PC-9 (cell line): ENCODE results near the gene AHDC1.

ENCODE experiments used
- EZH2 ChIP-seq: fragments of 200-600 bp; sonication (generic); IDR thresholded peaks from 2 replicates; pipeline ENCODE4 v1.8.0; 2017; ENCODE audit warnings: antibody characterized with exemption, low read depth
- TF ChIP-seq, protein P1 (sequence below): fragments of 200-600 bp; sonication (generic); conservative IDR thresholded peaks from 2 replicates; pipeline ENCODE4 v1.6.1; 2017; ENCODE audit warnings: mixed run types, antibody characterized with exemption, mild to moderate bottlenecking, moderate library complexity

DNA sequence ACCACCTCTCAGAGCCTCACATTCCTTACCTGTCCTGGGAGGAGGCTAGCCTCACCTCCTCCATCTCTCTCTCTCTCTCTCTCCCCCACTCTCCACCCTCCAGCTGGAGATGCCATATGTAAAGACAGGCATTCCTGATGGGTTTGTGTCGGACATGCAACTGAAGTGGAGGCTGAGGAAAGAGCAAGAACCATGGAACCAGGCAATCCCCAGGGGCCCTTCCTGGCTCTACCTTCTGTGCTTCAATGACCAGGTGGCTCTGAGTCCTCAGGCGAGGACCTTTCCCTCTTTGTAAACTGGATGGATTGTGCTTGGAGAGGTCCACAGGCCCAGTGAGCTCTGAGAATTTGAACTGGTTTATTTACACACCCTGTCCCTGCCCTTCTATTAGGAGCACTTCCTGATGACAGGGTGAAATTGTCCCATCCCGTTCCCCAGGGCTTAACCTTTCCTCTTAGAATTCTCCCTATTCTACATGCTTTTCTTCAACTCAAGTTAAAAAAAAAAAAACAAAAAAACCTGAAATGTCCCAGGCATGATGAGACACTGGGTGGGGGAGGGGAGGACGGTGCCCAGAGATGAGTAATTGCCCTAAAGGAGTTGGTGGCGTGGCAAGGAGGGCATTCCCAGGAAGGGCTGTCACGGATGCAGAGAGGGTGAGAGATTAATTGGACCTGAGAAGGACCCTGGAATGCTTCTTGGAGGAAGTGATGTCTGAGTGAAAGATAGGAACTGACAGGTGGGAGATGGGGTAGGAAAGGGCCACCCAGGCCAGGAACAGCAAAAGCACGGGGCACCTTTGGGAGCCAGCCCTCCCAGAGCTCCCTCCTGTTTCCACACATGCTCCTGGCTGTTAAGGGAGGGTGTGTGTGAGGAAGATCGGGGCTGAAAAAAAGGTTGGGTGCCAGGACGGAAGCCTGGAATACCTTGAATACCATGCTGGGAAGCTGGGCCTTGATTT is 63.8 kb downstream of the AHDC1 start:
- TF ChIP-seq, protein P1, sequence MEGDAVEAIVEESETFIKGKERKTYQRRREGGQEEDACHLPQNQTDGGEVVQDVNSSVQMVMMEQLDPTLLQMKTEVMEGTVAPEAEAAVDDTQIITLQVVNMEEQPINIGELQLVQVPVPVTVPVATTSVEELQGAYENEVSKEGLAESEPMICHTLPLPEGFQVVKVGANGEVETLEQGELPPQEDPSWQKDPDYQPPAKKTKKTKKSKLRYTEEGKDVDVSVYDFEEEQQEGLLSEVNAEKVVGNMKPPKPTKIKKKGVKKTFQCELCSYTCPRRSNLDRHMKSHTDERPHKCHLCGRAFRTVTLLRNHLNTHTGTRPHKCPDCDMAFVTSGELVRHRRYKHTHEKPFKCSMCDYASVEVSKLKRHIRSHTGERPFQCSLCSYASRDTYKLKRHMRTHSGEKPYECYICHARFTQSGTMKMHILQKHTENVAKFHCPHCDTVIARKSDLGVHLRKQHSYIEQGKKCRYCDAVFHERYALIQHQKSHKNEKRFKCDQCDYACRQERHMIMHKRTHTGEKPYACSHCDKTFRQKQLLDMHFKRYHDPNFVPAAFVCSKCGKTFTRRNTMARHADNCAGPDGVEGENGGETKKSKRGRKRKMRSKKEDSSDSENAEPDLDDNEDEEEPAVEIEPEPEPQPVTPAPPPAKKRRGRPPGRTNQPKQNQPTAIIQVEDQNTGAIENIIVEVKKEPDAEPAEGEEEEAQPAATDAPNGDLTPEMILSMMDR = no peak
- no peak for TF ChIP-seq EZH2
